Body of pancreas (tissue), 4 donors: ENCODE data around the gene DMD. TPM values are rescaled to one million over a fixed set of nuclear protein-coding genes. Genes with fewer than 3 reads are reported as not detected.

Experiments used
- ATAC-seq: fragments of 150-250 bp; one replicate; pipeline ENCODE4 v1.9.1; 2016
- DNase-seq, 4 donors: peaks; one replicate each; pipeline ENCODE4 v3.0.0-alpha.2; 2019
- H3K27ac ChIP-seq, 4 donors: fragments of 200-600 bp; sonication (generic); 1 replicate in 3 of 4; 2 replicates in 1 of 4; pipeline versions ENCODE4 v1.5.1 to v1.6.1; 2016 to 2019; ENCODE audit warnings: mild to moderate bottlenecking in 1 of 4, mixed read lengths in 1 of 4, moderate library complexity in 1 of 4
- H3K27me3 ChIP-seq, 2 donors: fragments of 200-600 bp; sonication (generic); one replicate each; pipeline ENCODE4 v1.6.0; 2016; ENCODE audit warnings: mild to moderate bottlenecking in 1 of 2
- H3K36me3 ChIP-seq, 2 donors: fragments of 200-600 bp; sonication (generic); replicated peaks in 1 of 2; 2 replicates each; pipeline ENCODE4 v1.5.1; 2016; ENCODE audit warnings: low read depth in 2 of 2; ENCODE audit not compliant: insufficient read depth in 1 of 2
- H3K4me1 ChIP-seq: fragments of 200-600 bp; sonication (generic); one replicate; pipeline ENCODE4 v1.6.0; 2016
- H3K4me3 ChIP-seq, 2 donors: fragments of 200-600 bp; sonication (generic); 1 replicate in 1 of 2; 2 replicates in 1 of 2; pipeline ENCODE4 v1.5.1; 2016 to 2019
- H3K9me3 ChIP-seq, 3 donors: fragments of 200-600 bp; sonication (generic); 1 replicate in 2 of 3; 2 replicates in 1 of 3; pipeline ENCODE4 v1.5.1; 2016
- POLR2A ChIP-seq, 3 donors: fragments of 450-650 bp; IDR thresholded peaks; one replicate each; pipeline ENCODE4 v1.6.1; 2016; ENCODE audit warnings: antibody characterized with exemption in 3 of 3, mild to moderate bottlenecking in 2 of 3
- WGBS, 2 donors: methylation state at CpG; one replicate each; pipeline ENCODE4 v1.1.5; 2017; 5-methylcytosine and 5-hydroxymethylcytosine counted together
- intact Hi-C: fragments of 100-400 bp; cut with DNase I; formaldehyde crosslinking; loops from one replicate; pipeline ENCODE4 v1.15.1; 2023
- microRNA-seq, 2 donors: library from miRNA; unstranded; fragments of <30 nt; microRNA quantifications; one replicate each; pipeline ENCODE4, GENCODE V29; 2016; ENCODE audit warnings: borderline number of aligned reads in 2 of 2, borderline replicate concordance in 2 of 2
- small RNA-seq: library from RNA; depleted of rRNA; stranded (forward); fragments of <200 nt; gene quantifications from one replicate; pipeline ENCODE3, GENCODE V24; 2016
- total RNA-seq, 2 donors: library from RNA; depleted of rRNA; stranded (reverse); fragments of >200 nt; gene quantifications; one replicate each; pipeline ENCODE4 v1.1.0, GENCODE V29; 2016
- TF ChIP-seq, protein P1 (sequence below), 7 experiments: fragments of 450-650 bp in 4 of 7; fragments of 200-600 bp in 3 of 7; sonication (generic) in 3 of 7; IDR thresholded peaks; one replicate each; pipeline ENCODE4 v1.5.1; 2016 to 2019; ENCODE audit warnings: antibody characterized with exemption in 7 of 7

DMD gene
- total RNA-seq, 2 donors from 2014 or later, result 28.5 to 38.6 TPM

DNA sequence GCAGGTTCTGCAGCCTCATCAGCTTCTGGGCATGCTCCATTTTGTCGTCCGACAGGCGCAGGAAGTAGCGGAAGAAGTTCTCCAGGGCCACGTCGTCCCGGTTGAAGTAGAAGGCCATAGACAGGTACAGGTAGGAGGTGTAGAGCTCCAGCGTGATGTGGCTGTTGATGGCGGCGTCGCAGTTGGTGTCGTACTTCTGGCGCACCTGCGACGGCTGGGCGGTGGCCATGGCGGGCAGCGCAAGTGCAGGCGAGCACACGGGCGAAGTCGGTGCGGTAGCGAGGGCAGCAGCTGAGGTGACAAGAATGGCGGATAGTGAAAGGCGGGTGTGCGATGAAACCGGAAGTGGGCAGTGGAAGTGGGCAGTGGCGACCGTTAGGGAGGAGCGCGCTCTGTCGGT is 2139.6 kb downstream of the DMD start, which contains the start of gene FTHL17:
Gene FTHL17 (minus strand): TSS at position 317 of the 400 bp plus-strand sequence. CDS start 88 bp downstream, at position 229.
- 93 to 94% methylated on average over 28 to 30 of the region's 33 CpGs for WGBS, 2 donors
- intact Hi-C loops, result no loop called here
- ATAC-seq, result no peak

DNA sequence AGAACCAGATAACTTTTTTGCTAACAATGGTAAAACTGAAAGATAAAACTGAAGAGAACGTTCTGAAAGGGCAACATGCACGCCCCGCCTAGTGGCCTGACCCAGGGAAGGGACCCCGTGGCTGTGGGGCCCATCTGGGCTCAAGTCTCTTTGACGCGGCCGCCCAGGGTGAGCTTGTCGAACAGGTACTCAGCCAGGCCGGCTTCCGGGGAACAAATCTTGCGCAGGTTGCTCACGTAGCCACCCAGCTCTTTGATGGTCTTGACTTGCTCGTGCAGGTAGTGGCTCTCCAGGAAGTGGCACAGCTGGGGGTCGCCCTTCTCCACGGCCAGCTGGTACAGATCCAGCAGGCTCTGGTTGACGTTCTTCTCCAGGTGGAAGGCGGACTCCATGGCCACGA is 2140.1 kb downstream of the DMD start:
- 86 to 93% methylated on average over 3 to 12 of the region's 18 CpGs for WGBS, 2 donors
- ATAC-seq, result no peak
- no peaks in the 10 kb centered on the region for H3K9me3 ChIP-seq
- no peaks in the 10 kb centered on the region for H3K27me3 ChIP-seq
- intact Hi-C loops, result no loop called here
- H3K27ac ChIP-seq, result no peak overlapping the region
- no peaks in the 10 kb centered on the region for H3K4me1 ChIP-seq
- TF ChIP-seq, protein P1, sequence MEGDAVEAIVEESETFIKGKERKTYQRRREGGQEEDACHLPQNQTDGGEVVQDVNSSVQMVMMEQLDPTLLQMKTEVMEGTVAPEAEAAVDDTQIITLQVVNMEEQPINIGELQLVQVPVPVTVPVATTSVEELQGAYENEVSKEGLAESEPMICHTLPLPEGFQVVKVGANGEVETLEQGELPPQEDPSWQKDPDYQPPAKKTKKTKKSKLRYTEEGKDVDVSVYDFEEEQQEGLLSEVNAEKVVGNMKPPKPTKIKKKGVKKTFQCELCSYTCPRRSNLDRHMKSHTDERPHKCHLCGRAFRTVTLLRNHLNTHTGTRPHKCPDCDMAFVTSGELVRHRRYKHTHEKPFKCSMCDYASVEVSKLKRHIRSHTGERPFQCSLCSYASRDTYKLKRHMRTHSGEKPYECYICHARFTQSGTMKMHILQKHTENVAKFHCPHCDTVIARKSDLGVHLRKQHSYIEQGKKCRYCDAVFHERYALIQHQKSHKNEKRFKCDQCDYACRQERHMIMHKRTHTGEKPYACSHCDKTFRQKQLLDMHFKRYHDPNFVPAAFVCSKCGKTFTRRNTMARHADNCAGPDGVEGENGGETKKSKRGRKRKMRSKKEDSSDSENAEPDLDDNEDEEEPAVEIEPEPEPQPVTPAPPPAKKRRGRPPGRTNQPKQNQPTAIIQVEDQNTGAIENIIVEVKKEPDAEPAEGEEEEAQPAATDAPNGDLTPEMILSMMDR (IDR thresholded peaks at IDR 0.05), result no peak
- no peak for TF ChIP-seq POLR2A (IDR thresholded peaks at IDR 0.05)
- H3K4me3 ChIP-seq, result no peak overlapping the region
- H3K36me3 ChIP-seq, result no peaks in the 10 kb centered on the region
- no peak for DNase-seq

More for the DNA sequence above, 2139.6 kb downstream of the DMD start, which contains the start of gene FTHL17:
- Histone ChIP-seq H3K4me3 (no peak within 1 kb of the TSS), H3K36me3 (no peaks in the 10 kb centered on the region), H3K4me1 (no peaks in the 10 kb centered on the region), H3K27me3 (no peaks in the 10 kb centered on the region), H3K9me3 (no peaks in the 10 kb centered on the region), H3K27ac (no peak within 1 kb of the TSS)
- no peak for DNase-seq
- no peak for TF ChIP-seq POLR2A (IDR thresholded peaks at IDR 0.05)
- TF ChIP-seq, protein P1 (IDR thresholded peaks at IDR 0.05), result no peak

DNA sequence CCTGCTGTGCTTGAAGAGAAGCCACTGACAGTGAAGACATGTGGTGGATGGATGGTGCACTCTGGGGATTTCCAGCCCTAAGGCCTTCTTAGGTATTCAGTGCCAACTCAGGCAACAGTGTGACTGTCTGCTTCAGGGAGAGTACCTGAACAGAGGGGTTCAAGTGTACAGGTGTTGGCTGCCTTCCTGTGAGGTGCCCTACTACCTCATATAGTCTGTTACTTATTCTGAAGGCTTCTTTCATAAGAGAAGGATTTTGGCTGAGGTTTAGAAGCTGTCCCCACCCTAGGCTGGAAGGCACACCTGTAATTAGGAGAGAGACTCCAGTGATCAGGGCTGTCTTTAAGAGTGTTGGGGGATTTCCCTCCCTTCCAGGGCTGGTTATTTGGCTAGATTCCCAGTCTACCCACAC is 2141.3 kb downstream of the DMD start:
- ATAC-seq (no peak), DNase-seq (no peak)
- Histone ChIP-seq H3K4me3 (no peak overlapping the region), H3K9me3 (no peaks in the 10 kb centered on the region), H3K27ac (no peak overlapping the region), H3K36me3 (no peaks in the 10 kb centered on the region), H3K4me1 (no peaks in the 10 kb centered on the region), H3K27me3 (no peaks in the 10 kb centered on the region)
- intact Hi-C loops, result no loop called here
- TF ChIP-seq, protein P1 (IDR thresholded peaks at IDR 0.05), result no peak
- TF ChIP-seq POLR2A (IDR thresholded peaks at IDR 0.05), result no peak

Small RNAs within 50 kb of the gene (microRNA-seq; reads per million reads assigned to microRNA genes)
- gene MIR3915, result 0 reads per million in 2 donors
- gene MIR548F5, result 0 reads per million in 2 donors

Small RNAs within 50 kb of the gene (small RNA-seq; reads per million reads assigned to genes)
- gene MIR3915 (not detected), gene MIR548F5 (not detected), gene RNA5SP501 (not detected), gene RNU6-894P (not detected)
